SHP77 (cell line): ENCODE measurements around the gene PTPN18.

Experiments
- DNase-seq, 2 experiments: peaks; one replicate each; lab custom pipeline; 2025; lab: John Stamatoyannopoulos, UW

Gene PTPN18

GRCh38 chr2:130339885-130340745 lies 15.7 kb upstream of the PTPN18 start:
- no peak for DNase-seq

GRCh38 chr2:130341562-130342019 lies 14.3 kb upstream of the PTPN18 start:
- peak in 1 of 2 experiments; percentile 30 for DNase-seq

DNA sequence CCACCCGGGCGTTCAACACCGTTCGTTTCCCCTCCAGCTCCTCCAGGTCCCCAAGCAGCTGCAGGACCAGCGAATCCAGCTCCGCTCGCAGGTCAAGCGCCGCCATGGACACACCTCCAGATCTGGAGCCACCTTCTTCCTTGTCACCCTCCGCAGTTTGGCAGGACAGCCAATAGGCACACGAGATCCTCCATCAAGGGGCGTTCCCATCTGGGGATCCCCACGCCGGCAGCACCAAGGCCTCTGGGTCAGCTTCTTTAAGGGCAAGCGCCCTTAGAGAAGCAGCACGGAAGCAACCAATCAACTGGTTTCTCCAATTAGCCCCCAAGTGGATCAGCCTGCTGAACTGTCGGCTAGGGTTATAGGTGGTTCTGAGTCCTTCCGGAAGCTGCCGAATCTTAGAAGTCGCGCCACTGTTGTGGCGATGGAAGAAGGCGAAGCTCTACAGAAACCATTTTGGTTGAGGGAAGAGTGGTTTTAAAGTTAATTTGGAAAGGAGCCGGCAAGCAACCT lies 13.8 kb upstream of the PTPN18 start:
- peak; percentile 90 to 95 for DNase-seq

DNA sequence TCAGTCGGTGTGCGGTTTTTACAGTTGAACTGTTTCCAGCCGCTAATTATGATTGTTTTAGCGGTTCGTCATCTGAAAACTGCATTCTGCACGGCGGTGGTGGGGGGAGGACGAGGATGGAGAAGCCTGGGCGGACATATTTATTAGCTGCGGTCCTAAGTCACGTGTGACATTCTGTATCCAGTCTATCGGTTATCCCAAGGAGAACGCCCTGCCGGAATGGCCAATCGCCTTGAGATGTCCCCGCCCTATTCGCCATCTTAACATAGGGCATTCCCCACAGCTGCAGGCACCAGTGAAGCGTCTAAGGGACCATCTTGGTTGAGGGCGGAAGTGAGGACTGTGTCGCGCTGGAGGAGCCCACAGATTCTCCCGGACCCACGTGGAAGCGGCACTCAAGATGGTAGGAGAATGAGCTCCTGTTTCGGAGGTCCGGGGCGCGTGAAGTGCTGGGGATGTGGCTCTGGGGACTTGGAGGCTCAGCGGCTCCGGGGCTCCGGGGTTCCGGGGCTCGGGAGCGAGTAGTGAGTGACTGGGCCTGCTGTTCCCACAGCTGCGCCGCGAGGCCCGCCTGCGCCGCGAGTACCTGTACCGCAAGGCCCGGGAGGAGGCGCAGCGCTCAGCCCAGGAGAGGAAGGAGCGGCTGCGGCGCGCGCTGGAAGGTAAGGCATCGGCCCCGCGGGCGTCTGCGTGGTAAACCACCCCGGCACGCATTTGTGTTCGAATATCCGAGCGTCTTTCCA lies 13.2 kb upstream of the PTPN18 start, which contains the start of gene IMP4:
Gene IMP4, plus strand, starts transcription at position 365 of the 743 bp plus-strand sequence. Its CDS starts 36 bp downstream, at position 401.
- peak; percentile 98 for DNase-seq

- DNase-seq: no peak
Observed at GRCh38 chr2:130344578-130344977, 11.3 kb upstream of the PTPN18 start.

DNA sequence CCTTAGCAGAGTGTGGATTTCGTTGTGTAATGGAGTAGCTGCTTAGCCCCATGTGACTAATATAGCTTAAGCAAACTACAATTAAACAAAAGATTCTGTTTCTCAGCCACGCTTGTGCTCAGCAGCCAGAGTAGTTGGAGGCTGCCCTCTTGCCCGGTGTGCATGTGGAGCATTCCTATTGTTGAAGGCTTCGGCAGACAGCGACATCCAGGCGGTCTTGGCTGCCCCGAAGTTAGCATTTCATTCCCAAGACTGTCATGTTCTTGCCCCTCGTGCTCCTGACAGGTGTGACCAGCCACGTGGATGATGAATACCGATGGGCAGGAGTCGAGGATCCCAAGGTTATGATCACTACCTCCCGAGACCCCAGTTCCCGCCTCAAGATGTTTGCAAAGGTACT lies 10.8 kb upstream of the PTPN18 start:
- no peak for DNase-seq

DNA sequence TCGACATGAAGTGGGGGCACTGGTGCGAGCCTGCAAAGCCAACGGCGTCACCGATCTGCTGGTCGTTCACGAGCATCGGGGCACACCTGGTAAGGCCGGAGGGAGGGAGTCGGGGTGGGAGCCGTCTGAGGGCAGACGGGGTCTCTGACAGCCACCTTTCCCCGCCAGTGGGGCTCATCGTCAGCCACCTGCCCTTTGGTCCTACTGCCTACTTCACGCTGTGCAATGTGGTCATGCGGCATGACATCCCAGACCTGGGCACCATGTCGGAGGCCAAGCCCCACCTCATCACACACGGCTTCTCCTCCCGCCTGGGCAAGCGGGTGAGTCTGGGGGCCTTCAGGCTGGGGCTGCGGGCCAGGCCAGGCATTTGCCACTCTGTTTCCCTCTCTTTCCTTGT lies 10.2 kb upstream of the PTPN18 start:
- DNase-seq: no peak

DNA sequence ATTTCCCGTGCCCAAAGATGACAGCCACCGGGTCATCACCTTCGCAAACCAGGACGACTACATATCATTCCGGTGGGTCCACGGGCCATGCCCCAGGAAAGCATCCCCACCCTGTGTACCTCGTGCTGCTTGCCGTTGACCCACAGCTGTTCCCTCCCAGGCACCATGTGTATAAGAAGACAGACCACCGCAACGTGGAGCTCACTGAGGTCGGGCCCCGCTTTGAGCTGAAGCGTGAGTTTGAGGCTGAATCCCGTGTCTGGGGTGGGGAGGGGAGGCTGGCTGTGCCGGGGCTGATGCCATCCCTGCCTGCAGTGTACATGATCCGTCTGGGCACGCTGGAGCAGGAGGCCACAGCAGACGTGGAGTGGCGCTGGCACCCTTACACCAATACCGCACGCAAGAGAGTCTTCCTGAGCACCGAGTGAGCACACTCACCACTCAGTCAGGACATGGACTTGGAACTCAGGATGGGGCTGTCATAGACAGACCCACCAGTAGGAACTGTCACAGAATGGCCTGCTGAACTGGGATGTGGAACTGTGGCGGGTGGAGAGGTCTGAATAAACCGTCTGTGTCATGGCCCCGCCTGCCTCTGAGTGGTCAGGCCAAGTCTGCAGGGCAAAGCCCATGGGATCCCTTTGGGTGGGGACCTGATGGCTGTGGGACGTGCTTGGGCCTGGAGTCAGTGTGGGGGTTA lies 9.7 kb upstream of the PTPN18 start:
- DNase-seq: no peak

- no peak for DNase-seq
Observed at GRCh38 chr2:130346741-130347066, 9.2 kb upstream of the PTPN18 start.

DNA sequence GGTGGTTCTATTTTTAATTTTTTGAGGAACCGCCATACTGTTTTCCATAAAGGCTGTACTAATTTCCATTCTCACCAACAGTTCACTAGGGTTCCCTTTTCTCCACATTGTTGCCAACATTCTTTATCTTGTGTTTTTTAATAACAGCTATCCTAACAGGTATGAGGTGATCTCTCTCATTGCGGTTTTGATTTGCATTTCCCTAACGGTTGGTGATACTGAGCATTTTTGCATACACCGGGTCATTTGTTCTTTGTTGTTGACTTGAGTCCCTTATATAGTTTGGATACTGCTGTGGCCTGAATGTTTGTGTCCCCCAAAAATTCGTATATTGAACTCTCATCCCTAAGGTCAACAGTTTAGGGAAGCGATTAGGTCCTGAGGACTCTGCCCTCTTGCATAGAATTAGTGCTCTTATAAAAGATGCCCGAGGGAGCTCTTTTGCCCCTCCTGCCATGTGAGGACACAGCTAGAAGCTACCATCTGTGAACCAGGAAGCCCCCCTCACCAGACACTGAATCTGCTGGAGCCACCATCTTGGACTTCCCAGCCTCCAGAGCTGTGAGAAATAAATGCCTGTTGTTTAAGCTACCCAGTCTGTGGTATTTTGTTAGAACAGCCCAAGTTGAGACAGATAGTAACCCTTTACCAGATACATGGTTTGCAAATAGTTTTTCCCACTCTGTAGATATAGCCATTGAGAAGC lies 8.5 kb upstream of the PTPN18 start:
- DNase-seq: no peak

DNA sequence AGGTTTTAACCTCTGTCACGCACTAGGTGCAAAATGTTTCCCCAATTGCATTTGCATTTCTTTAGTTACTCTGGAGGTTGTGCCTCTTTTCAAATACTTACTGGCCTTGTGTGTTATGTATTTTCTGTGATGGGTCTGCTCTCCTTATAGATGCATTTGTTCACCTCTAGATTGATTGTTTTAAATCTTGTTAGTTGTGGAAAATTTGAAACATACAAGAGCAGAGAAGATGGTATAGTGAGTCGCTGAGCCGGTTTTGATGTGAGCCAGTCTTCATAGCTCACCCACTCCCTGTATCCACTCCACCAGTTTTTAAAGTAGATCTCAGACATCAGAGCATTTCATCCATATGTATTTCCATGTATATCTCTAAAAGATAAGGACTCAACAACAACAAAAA lies 6.7 kb upstream of the PTPN18 start:
- DNase-seq: no peak

- no peak for DNase-seq
Observed at GRCh38 chr2:130351711-130352110, 4.1 kb upstream of the PTPN18 start.

GRCh38 chr2:130352237-130352636 lies 3.6 kb upstream of the PTPN18 start:
- DNase-seq: no peak

DNA sequence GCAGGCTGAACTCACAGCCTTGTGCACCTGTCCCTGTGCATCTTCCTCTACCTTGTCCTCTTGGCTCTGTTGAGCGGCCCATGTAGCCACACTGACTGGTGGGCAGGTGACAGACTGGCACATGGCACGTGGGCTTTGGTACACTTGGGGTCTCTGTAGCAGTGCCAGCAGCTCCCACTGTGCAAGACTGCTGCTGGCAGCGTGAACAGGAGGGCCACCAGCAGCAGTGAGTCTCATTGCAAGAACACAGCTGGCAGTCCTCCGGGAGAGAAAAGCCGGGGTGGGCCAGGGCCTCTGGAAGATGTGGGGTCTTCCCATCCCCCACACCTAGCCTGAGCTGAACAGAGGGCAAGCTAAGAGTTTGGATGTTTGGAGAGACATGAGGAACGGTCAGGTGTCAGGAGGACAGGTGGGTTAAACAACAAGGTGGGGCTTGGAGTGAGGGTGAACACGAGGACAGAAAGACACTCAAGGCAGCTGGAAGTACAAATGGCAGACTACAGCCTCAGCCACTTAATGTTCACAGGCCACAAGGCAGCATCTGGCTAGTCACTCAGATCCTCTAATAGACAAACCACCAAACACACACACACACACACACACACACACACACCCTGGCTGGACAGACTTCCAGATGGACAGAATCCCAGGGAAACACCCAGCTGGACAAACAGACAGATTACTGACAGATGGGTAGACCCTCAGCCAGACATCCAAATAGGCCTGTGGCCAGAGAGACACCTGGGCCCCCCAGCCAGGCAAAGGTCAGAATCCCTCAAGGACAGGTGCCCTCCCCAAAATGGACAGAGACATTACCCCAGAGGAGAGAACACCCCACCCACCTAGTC lies 2.3 kb upstream of the PTPN18 start:
- DNase-seq: peak; percentile 61 to 64

DNA sequence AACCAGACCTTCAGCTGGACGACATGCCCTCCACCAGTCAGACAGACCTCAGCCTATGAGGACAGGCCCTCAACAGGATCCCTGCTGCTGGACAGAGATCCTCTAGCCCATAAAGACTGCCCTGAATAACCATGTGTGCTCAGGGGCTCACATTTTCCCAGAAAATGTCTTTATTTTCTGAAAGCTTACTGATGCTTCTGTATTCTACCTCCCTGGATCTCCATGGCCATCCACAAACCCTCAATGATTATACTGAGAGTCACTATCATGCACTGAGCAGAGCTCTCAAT lies 1.8 kb upstream of the PTPN18 start:
- DNase-seq: no peak

GRCh38 chr2:130355172-130355577 lies 681 bp upstream of the PTPN18 start:
- no peak for DNase-seq

DNA sequence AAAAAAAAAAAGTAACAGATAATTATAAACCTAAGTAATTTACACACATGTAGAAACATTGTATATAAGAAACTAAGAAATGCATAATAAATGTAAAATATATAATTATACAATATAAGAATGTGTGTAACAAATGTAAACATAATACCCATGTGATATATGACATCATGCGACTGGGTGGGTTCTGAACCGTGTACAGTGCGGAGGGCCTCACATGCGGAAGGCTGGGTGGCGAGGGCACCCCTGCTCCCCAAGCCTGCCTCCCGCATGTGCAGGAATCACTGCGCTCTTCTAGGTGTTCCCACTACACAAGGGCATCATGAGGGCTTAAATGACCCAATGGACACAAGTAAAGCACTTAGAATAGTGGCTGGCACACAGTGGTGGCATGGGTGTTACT lies 2.0 kb downstream of the PTPN18 start:
- no peak for DNase-seq

GRCh38 chr2:130358420-130359350 lies 2.8 kb downstream of the PTPN18 start:
- DNase-seq: no peak

GRCh38 chr2:130359466-130359865 lies 3.6 kb downstream of the PTPN18 start:
- no peak for DNase-seq

DNA sequence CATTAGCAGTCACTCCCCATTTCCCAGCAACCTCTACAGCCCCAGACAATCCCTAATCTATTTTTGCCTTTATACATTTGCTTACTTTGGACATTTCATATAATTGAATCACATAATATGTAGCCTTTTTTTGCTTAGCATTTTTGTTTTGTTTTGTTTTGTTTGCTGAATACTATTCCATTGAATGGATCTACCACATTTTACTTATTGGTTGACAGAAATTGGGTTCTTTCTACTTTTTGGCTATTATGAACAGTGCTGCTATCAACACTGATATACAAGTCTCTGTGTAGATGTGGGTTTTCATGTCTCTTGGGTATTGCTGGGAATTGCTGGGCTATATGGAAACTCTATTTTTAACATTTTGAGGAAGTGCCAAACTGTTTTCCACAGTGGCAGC lies 7.6 kb downstream of the PTPN18 start:
- no peak for DNase-seq
